MG63 (cell line): Measurements from ENCODE around the gene SPTBN2. TPM values are rescaled to one million over a fixed set of nuclear protein-coding genes. Genes with fewer than 3 reads are reported as not detected.
"Not testable (repeated sequence)": the region's sequence is repeated elsewhere in the genome, so short reads cannot be mapped to it uniquely, and the experiment has no call there.

Source experiments
- DNase-seq: peaks from one replicate; pipeline ENCODE4 v3.0.0-alpha.2; 2020
- H3K27me3 ChIP-seq: fragments of 250-450 bp; sonication (Bioruptor Pico); 2 replicates; pipeline ENCODE4 v1.5.1; 2020; ENCODE audit warnings: mild to moderate bottlenecking, moderate library complexity
- H3K36me3 ChIP-seq: fragments of 250-450 bp; sonication (Bioruptor Pico); 2 replicates; pipeline ENCODE4 v1.5.1; 2020; ENCODE audit warnings: mild to moderate bottlenecking, moderate library complexity
- H3K4me3 ChIP-seq: fragments of 250-450 bp; sonication (Bioruptor Pico); 2 replicates; pipeline ENCODE4 v1.5.1; 2020; ENCODE audit warnings: mild to moderate bottlenecking, moderate library complexity
- H3K9me3 ChIP-seq: fragments of 250-450 bp; sonication (Bioruptor Pico); 2 replicates; pipeline ENCODE4 v1.5.1; 2020; ENCODE audit warnings: mild to moderate bottlenecking, moderate library complexity
- total RNA-seq: library from RNA; depleted of rRNA; stranded (reverse); fragments of >200 nt; shearing (Covaris generic); gene quantifications from 2 replicates; pipeline ENCODE4 v1.2.3, GENCODE V29; 2014; ENCODE audit warnings: low replicate concordance

Gene SPTBN2
- total RNA-seq, 1 experiment from 2014 or later: 25.8 TPM

DNA sequence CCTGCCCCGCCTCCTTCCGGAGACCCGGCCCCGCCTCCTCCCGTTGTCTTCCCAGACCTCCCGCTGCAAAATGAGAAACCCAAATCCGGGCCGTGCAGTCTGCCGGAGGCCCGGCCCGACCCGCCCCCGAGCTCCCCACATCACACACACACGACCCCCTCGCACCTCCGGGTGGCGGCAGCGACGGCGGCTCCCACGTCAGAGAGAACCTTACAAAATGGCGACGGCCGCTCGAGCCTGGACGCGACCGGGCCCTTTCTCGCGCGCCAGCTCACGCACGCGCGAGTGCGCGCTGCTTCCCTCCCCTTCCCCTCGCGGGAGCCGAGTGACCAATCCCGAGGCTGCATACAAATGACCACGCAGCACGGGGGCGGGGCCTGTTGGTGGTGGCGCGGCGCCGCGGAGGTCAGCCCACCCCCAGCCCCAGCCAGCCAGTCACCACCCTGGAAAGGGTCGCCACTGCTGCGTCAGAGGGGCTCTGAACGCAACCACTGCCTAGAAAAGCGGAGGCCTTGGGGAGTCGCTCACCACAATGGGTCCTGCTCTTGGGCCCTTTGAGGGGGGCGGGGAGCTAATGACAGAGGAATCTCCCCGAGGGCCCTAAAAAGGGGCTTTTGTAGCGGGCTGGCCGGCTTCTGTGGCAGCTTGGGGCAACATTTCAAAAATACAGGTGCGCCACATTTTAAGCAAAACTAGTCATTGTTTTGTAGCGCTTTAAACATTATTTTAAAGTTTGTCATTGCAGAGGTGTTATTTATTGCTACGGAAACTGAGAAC, 51.2 kb downstream of the SPTBN2 start, which contains the start of gene RBM4B:
Gene RBM4B (minus strand): TSS at position 289 of the 777 bp plus-strand sequence. CDS start 808 bp downstream, outside the sequence.
- Histone ChIP-seq H3K4me3 (peak within 1 kb of the TSS; percentile 70), H3K9me3 (no peaks in the 10 kb centered on the region), H3K36me3 (peaks cover 29% of the 10 kb centered on the region), H3K27me3 (no peaks in the 10 kb centered on the region)
- DNase-seq: peak; percentile 95

DNA sequence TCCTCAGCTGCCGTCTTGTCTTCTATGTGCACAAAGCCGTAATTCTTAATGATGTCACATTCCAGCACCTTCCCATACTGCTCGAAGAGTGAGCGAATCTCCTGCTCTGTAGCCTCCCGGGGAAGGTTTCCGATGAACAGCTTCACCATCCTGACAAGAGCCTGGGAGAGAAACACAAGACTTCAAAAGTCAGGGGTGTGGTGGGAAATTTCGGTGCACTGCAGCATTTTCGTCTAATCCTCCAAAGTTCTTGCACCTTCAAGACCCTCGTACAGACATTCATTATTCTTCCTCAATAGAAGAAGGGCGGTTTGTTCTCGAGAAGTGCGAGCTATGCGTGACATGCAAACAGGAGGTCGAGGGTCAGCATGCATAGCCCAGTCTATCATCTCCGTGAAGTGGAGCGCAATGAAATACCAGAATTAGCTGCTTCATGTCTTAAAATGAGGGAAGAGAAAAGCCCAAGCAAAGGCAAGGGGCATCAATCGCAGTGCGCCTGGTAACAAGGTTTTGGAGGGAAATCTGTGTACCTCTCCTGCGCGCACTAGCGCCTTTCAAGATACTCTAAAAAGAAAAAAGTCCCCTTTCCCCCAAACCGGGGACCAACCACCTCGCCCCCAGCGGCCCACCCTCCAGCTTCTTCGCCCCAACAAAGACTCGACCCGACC, 52.0 kb downstream of the SPTBN2 start:
- Histone ChIP-seq H3K36me3 (peaks cover 29% of the 10 kb centered on the region), H3K9me3 (no peaks in the 10 kb centered on the region), H3K27me3 (no peaks in the 10 kb centered on the region), H3K4me3 (peak overlapping the region; percentile 70)
- DNase-seq: no peak

DNA sequence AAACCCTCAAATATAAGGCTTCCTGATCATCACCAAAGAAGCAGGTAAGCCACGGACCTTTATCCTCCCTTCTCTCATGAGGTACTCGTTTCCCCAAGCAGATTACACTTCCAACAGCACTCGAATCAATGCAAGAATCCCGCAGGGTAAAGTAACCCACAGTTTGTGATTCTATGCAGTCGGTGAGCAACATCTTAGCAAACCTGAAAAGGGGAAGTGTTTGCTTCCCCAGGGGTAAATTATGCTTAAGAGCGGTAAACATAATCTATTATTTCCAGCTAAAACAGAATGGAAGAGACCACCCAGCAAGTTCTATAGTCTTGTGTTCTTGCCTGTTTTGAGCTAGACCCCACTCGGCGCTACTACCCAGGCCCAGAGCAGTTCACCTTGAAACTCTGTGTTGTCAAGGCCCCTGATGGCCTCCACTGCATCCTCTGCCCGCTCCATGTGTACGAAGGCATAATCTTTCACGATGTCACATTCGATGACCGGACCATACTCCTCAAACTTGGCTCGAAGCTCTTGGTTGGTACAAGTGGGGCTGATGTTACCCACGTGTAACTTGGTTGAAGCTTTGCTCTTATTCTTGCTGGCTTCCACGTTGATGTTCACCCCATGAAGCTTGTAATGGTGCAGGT, 52.6 kb downstream of the SPTBN2 start:
- Histone ChIP-seq H3K36me3 (peaks cover 30% of the 10 kb centered on the region), H3K4me3 (peak overlapping the region; percentile 70), H3K27me3 (no peaks in the 10 kb centered on the region), H3K9me3 (no peaks in the 10 kb centered on the region)
- DNase-seq: no peak

DNA sequence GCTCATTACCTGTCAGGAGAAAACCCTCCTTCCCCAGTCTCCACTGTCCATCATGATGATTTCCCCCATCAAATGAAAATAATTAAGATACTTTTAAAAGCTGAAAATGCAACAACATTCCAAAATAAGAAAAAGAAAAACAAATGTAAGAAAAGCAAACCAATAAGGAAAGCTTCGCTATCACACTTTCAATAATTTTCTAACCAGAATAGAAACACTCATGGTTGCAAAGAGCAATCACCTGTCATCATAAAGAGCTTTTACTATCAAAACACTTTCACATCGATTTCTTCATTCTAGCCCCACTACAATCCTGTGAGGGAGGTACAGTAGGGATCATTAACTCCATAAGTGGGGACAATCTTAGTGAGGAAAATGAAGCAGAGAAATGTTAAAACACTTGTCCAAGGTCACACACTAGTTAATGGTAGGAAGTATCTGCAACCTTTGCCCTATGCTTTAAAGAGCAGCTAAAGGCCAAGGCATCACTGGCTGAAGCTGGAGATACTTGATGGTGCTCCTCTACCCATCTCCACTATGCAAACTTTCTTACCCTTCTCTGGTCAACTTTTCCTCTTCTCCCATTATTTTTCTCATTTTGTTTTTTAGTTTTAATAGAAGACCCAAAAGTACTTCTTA, 53.9 kb downstream of the SPTBN2 start:
- peaks cover 42% of the 10 kb centered on the region for H3K36me3 ChIP-seq
- H3K9me3 ChIP-seq: no peaks in the 10 kb centered on the region
- H3K27me3 ChIP-seq: no peaks in the 10 kb centered on the region
- no peak for DNase-seq
- H3K4me3 ChIP-seq: no peak overlapping the region

DNA sequence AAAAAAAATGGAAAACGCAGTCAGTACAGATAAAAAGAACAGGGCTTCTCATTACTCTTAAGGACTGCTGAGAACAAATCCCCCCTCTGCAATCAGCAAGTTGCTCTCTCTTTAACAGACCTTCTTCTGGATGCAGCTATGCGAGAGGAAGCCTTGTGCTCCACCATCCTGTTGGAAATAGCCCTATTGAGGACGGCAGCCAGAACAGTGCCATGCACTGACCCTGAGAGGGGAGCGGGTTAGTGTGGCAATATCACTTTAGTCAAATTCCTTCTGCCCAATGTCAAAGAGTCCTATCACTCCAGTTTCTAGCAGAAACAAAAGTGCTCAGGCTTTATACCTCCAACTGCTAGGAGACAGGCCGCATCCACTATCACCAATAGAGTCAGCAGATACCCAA, 58.2 kb downstream of the SPTBN2 start:
- Histone ChIP-seq H3K27me3 (no peaks in the 10 kb centered on the region), H3K36me3 (peaks cover 63% of the 10 kb centered on the region), H3K4me3 (no peak overlapping the region), H3K9me3 (no peaks in the 10 kb centered on the region)
- DNase-seq: no peak

DNA sequence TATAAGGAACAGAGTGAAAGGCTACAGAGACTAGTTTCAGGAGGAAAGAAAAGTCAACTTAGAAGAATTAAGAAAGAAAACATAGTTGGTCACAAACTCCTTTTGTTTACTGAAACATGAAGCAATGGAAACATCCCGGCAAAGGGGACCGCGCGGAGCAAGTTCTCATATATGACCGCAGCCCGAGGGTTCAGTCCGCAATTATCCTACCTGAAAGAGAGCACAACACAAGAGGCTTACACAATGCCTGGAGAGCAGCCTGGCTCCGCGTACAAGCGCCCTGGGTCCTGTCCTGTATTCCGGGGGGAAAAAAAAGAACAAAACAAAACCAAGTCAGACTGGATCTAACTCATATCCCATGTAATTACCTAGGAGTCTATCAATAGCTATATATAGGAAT, 63.6 kb downstream of the SPTBN2 start:
- Histone ChIP-seq H3K36me3 (peaks cover 76% of the 10 kb centered on the region), H3K4me3 (no peak overlapping the region), H3K27me3 (no peaks in the 10 kb centered on the region), H3K9me3 (no peaks in the 10 kb centered on the region)
- no peak for DNase-seq

DNA sequence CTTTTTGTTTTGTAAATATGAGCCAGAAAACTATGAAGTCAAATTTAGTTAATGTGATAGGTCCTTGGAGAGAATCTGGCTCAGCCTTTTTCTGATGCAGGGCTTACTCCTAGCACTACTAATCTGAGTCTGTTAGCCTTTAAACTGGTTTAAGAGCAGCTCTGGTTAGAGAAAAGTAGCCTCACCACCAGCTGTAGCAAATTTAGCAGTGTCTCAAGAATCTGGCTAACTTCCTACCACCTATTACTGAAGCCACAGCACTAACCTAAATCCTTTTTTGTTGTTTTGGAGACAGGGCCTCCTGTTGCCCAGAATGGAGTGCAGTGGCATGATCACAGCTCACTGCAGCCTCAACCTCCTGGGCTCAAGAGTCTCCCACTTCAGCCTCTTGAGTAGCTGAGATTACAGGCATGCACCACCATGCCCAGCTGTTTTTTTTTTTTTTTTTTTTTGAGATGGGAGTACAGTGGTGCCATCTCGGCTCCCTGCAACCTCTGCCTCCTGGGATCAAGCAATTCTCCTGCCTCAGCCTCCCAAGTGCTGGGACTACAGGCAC, 65.2 kb downstream of the SPTBN2 start:
- no peak for DNase-seq
- Histone ChIP-seq H3K4me3 (no peak overlapping the region), H3K27me3 (no peaks in the 10 kb centered on the region), H3K9me3 (no peaks in the 10 kb centered on the region), H3K36me3 (peaks cover 75% of the 10 kb centered on the region)

DNA sequence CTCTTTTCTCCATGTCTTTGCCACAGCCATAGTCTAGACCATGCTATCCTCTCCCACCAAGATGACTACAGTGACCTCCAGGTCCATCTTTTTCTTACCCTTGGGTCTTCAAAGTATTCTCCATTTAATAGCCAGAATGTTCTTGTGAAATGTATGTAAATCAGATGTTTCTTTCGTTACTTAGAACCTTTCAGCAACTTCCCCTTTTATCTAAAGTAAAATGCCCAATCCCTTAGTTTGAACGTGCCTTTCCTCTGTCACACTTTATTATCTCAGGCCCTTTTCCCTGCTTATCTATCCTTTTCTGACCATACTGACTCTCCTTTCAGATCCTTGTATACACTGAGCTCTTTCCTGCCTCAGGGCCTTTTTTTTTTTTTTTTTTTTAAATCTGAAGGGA, 69.3 kb downstream of the SPTBN2 start:
- H3K36me3 ChIP-seq: peaks cover 54% of the 10 kb centered on the region

DNA sequence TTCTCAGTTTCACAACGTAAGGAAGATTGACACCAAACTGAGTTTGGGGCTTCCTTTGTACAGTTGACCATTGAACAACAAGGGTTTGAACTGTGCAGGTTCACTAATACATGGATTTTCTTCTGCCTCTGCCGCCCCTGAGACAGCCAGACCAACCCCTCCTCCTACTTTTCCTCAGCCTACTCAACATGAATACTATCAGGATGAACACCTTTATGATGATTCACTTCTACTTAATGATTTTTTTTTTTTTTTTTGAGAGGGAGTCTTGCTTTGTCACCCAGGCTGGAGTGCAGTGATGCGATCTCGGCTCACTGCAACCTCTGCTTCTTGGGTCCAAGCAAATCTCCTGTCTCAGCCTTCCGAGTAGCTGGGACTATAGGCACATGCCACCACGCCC, 75.9 kb downstream of the SPTBN2 start:
- peaks cover 56% of the 10 kb centered on the region for H3K36me3 ChIP-seq
- no peak for DNase-seq
- no peaks in the 10 kb centered on the region; the same call in 1 of the 2 replicates for H3K9me3 ChIP-seq
- H3K4me3 ChIP-seq: no peak overlapping the region
- no peaks in the 10 kb centered on the region for H3K27me3 ChIP-seq

More for the DNA sequence above, 69.3 kb downstream of the SPTBN2 start:
- H3K9me3 ChIP-seq: no peaks in the 10 kb centered on the region; the same call in 1 of the 2 replicates
- DNase-seq: no peak
- H3K4me3 ChIP-seq: no peak overlapping the region
- H3K27me3 ChIP-seq: no peaks in the 10 kb centered on the region

DNA sequence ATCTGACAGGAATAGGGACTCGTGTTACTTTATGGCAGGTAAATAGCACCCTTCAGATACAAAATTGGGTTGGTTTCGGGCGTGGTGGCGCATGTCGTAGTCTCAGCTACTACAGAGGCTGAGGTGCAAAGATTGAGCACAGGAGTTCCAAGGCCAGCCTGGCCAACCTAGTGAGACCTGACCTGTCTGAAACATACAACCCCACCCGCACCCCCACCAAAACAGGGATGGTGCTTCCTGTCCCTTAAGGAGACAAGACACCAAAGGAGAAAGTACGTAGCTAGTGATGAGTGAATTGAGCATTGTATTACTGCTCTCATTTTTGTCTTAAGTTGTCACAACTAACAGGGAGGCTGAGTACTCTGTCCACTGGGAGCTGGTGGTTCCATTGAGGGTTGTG, 76.4 kb downstream of the SPTBN2 start:
- H3K9me3 ChIP-seq: no peaks in the 10 kb centered on the region; the same call in 1 of the 2 replicates
- H3K4me3 ChIP-seq: no peak overlapping the region
- peaks cover 57% of the 10 kb centered on the region for H3K36me3 ChIP-seq
- H3K27me3 ChIP-seq: no peaks in the 10 kb centered on the region
- DNase-seq: no peak

DNA sequence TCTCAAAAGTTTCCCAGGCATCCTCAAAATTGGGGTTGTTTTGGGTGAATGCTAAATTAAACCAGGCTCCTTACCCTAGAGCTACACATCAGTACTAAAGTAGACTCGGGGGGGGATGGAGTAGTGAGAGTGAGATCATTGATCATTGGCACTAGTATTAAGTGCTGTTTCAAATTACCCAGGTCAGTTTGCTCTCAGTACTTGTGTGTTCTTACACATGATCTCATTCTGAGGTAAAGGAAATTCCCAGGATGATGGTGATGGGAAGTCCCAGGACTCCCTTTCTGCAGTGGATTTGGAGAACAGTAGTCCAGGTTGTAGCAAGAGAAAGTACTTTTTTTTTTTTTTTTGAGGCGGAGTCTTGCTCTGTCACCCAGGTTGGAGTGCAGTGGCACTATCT, 78.0 kb downstream of the SPTBN2 start:
- DNase-seq: no peak
- H3K4me3 ChIP-seq: no peak overlapping the region
- H3K9me3 ChIP-seq: no peaks in the 10 kb centered on the region; the same call in 1 of the 2 replicates
- H3K27me3 ChIP-seq: no peaks in the 10 kb centered on the region
- peaks cover 64% of the 10 kb centered on the region for H3K36me3 ChIP-seq

DNA sequence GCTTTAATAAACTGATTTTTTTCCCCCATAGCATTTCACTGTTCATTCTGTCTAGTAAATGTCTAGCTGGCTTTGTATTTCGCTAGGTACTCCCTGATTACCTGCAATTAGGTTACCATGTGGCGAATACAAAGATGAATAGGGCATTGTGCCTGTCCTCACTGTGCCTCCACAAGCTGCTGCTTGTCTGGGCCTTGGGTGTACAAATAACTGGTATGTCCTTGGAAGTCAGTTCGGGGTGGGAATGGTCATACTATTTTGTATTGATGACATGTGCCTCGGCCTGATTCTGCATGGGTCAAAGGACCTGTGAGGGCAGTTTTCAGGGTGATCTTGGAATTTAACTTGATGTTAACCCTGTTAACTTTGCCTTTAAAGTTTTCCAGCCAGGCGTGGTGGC, 79.1 kb downstream of the SPTBN2 start:
- no peaks in the 10 kb centered on the region for H3K9me3 ChIP-seq
- no peak for DNase-seq
- H3K27me3 ChIP-seq: no peaks in the 10 kb centered on the region
- no peak overlapping the region for H3K4me3 ChIP-seq
- H3K36me3 ChIP-seq: peaks cover 72% of the 10 kb centered on the region

DNA sequence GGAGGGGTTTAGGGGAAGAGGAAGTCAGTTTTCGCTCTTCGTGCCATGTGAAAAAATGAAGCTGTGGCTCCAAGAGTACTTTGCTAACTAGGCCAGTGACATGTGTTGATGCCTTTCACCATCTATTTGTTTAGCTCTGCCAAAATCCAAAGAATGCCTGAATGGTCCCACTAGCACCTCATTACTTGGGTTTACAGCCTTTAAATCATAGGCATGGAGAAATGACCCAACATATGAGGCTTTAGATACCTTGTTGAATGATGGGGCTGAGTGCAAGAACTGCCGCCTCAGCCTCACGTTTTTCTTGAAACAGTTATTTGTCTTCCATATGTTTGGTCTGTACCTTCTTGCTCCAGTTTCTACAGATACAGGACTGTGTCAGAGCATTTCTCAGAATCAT, 82.2 kb downstream of the SPTBN2 start:
- Histone ChIP-seq H3K27me3 (no peaks in the 10 kb centered on the region), H3K4me3 (no peak overlapping the region), H3K36me3 (peaks cover 94% of the 10 kb centered on the region), H3K9me3 (no peaks in the 10 kb centered on the region; the same call in 1 of the 2 replicates)
- no peak for DNase-seq

DNA sequence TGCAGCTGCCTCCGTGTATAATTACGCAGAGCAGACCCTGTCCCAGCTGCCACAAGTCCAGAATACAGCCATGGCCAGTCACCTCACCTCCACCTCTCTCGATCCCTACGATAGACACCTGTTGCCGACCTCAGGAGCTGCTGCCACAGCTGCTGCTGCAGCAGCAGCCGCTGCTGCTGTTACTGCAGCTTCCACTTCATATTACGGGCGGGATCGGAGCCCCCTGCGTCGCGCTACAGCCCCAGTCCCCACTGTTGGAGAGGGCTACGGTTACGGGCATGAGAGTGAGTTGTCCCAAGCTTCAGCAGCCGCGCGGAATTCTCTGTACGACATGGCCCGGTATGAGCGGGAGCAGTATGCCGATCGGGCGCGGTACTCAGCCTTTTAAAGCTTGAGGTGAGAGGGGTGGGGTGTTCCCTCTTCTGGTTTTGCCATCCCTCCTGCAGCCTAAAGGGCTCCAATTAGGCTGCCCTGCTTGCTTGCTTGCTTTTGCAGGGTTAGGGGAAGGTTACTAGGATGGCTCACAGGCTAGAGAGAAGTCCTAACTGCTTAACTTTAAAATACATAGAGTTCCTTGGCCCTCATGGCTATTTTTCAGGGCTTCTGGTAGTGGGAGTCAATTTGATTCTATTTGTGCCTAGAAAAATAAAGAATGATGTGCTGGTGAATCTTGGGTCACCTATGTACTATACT, 85.1 kb downstream of the SPTBN2 start:
- Histone ChIP-seq H3K4me3 (no peak overlapping the region), H3K27me3 (no peaks in the 10 kb centered on the region), H3K9me3 (no peaks in the 10 kb centered on the region; the same call in 1 of the 2 replicates), H3K36me3 (peaks cover 100% of the 10 kb centered on the region)
- DNase-seq: no peak

DNA sequence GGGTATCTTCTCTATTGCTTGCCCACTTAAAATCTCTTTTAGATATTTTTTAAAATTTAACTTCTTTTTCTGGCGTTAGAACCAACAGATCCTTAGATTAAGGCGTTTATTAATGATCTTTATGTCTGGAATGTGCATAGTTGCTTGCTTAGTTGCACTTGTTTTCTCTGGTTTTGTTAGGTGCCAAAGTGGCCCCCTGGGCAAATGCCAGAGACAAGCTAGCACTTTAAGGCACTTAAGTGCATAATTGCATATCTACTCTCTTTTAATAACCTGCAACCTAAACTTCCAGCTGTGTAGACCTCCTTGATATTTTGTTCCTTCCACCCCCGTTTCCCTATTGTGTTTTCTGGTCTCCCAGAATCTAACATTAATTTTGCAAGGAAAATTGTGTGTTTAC, 87.2 kb downstream of the SPTBN2 start:
- Histone ChIP-seq H3K27me3 (no peaks in the 10 kb centered on the region), H3K4me3 (peak overlapping the region; percentile 1; the same call in 1 of the 2 replicates), H3K36me3 (peaks cover 96% of the 10 kb centered on the region), H3K9me3 (no peaks in the 10 kb centered on the region; the same call in 1 of the 2 replicates)
- DNase-seq: no peak

DNA sequence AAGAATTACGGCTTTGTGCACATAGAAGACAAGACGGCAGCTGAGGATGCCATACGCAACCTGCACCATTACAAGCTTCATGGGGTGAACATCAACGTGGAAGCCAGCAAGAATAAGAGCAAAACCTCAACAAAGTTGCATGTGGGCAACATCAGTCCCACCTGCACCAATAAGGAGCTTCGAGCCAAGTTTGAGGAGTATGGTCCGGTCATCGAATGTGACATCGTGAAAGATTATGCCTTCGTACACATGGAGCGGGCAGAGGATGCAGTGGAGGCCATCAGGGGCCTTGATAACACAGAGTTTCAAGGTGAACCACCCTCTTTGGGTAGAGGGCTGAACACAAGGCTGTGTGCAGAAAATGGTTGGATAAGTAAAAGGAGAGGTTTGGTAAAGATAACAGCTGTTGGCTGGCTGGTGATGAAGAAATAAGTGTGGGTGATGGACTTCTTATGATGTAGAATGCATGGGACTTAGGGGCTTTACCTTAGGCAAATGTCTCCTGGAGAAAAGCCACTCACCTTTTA, 89.1 kb downstream of the SPTBN2 start:
- not testable (repeated sequence) for H3K27me3 ChIP-seq, H3K9me3 ChIP-seq, DNase-seq
- Histone ChIP-seq H3K36me3 (peaks cover 80% of the 10 kb centered on the region), H3K4me3 (peak overlapping the region; percentile 79)
